ENCODE data around the gene COPG1.

- TF ChIP-seq ZNF274 (IDR thresholded peaks at IDR 0.05; ENCODE audit: low read depth, low read length) (no peak), YY1 (IDR thresholded peaks at IDR 0.05; ENCODE audit: insufficient read depth, insufficient read length) (no peak)
Observed at GRCh38 chr3:129260606-129261005, 11.2 kb downstream of the COPG1 start.
